Measurements from ENCODE around the gene DTNB. TPM values are rescaled to one million over a fixed set of nuclear protein-coding genes. Genes with fewer than 3 reads are reported as not detected.

DTNB gene
- polyA plus RNA-seq, 3 donors: 17.0 to 20.4 (median 19.6) TPM

GRCh38 chr2:25592766-25593292 lies 80.5 kb downstream of the DTNB start:
- DNase-seq (ENCODE audit: low read depth in 3 of 3, low spot score in 2 of 3): no peak

- DNase-seq (ENCODE audit: low read depth in 3 of 3, low spot score in 2 of 3): no peak
Observed at GRCh38 chr2:25590921-25591505, 82.4 kb downstream of the DTNB start.

- DNase-seq (ENCODE audit: low read depth in 3 of 3, low spot score in 2 of 3): no peak
Observed at GRCh38 chr2:25589676-25590205, 83.6 kb downstream of the DTNB start.

- no peak for DNase-seq (ENCODE audit: low read depth in 3 of 3, low spot score in 2 of 3)
Observed at GRCh38 chr2:25588576-25588975, 84.8 kb downstream of the DTNB start.

- DNase-seq (ENCODE audit: low read depth in 3 of 3, low spot score in 2 of 3): no peak
Observed at GRCh38 chr2:25587361-25587760, 86.0 kb downstream of the DTNB start.

- no peak for DNase-seq (ENCODE audit: low read depth in 3 of 3, low spot score in 2 of 3)
Observed at GRCh38 chr2:25586726-25587144, 86.6 kb downstream of the DTNB start.

- no peak for DNase-seq (ENCODE audit: low read depth in 3 of 3, low spot score in 2 of 3)
Observed at GRCh38 chr2:25585189-25585588, 88.2 kb downstream of the DTNB start.

- no peak for DNase-seq (ENCODE audit: low read depth in 3 of 3, low spot score in 2 of 3)
Observed at GRCh38 chr2:25582077-25582830, 91.1 kb downstream of the DTNB start.

- DNase-seq (ENCODE audit: low read depth in 3 of 3, low spot score in 2 of 3): no peak
Observed at GRCh38 chr2:25576596-25576995, 96.8 kb downstream of the DTNB start.

GRCh38 chr2:25572638-25573037 lies 100.7 kb downstream of the DTNB start:
- no peak for DNase-seq (ENCODE audit: low read depth in 3 of 3, low spot score in 2 of 3)

- DNase-seq (ENCODE audit: low read depth in 3 of 3, low spot score in 2 of 3): no peak
Observed at GRCh38 chr2:25570161-25570845, 103.1 kb downstream of the DTNB start.

- DNase-seq (ENCODE audit: low read depth in 3 of 3, low spot score in 2 of 3): no peak
Observed at GRCh38 chr2:25567406-25567805, 106.0 kb downstream of the DTNB start.

- DNase-seq (ENCODE audit: low read depth in 3 of 3, low spot score in 2 of 3): no peak
Observed at GRCh38 chr2:25566694-25567093, 106.7 kb downstream of the DTNB start.

- no peak for DNase-seq (ENCODE audit: low read depth in 3 of 3, low spot score in 2 of 3)
Observed at GRCh38 chr2:25566094-25566493, 107.3 kb downstream of the DTNB start.

- no peak for DNase-seq (ENCODE audit: low read depth in 3 of 3, low spot score in 2 of 3)
Observed at GRCh38 chr2:25561136-25561850, 112.1 kb downstream of the DTNB start.

GRCh38 chr2:25559148-25559547 lies 114.2 kb downstream of the DTNB start:
- no peak for DNase-seq (ENCODE audit: low read depth in 3 of 3, low spot score in 2 of 3)

- DNase-seq (ENCODE audit: low read depth in 3 of 3, low spot score in 2 of 3): no peak
Observed at GRCh38 chr2:25558262-25558661, 115.1 kb downstream of the DTNB start.

GRCh38 chr2:25557179-25558036 lies 116.0 kb downstream of the DTNB start:
- DNase-seq (ENCODE audit: low read depth in 3 of 3, low spot score in 2 of 3): no peak

GRCh38 chr2:25552318-25552717 lies 121.1 kb downstream of the DTNB start:
- no peak for DNase-seq (ENCODE audit: low read depth in 3 of 3, low spot score in 2 of 3)

GRCh38 chr2:25551316-25551715 lies 122.1 kb downstream of the DTNB start:
- no peak for DNase-seq (ENCODE audit: low read depth in 3 of 3, low spot score in 2 of 3)

Data from right renal cortex interstitium (tissue), 3 donors.